ENCODE measurements around the gene FAM20B. TPM values are rescaled to one million over a fixed set of nuclear protein-coding genes. Genes with fewer than 3 reads are reported as not detected.
A peak's percentile ranks its signal among the peaks of the same experiment; 100 is the strongest.
"Not testable (repeated sequence)": the region's sequence is repeated elsewhere in the genome, so short reads cannot be mapped to it uniquely, and the experiment has no call there.

Gene FAM20B
- total and polyA plus RNA-seq, 2 of the 13 experiments (the other 11 are each of a cell fraction or from before 2014, with no cell fraction given), result 13.8 to 26.9 TPM

DNA sequence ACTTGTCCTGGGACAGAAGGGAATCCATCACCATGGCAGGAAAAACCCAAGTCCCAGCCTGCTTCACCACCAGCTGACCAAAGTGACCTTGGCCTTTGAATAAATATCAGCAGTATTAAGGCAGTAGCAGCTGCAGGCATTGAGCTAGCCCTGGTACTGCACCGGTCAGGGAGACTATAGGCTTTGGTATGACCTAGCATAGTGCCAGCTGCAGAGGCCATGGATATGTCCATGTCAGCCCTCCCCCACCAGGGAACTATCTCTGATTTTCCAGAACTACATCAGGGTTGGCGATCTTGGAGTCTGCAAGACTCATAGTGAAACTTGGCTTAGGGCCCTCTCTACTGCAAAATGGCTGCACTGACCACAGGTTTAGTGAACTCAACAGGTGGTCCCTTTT lies 49.2 kb upstream of the FAM20B start:
- ATAC-seq (peak; percentile 38; the same call in 1 of the 3 replicates), FAIRE-seq (no peak), DNase-seq (ENCODE audit: low spot score) (no peak)
- Histone ChIP-seq H3K4me1 (ENCODE audit: insufficient read depth, low read length) (peaks cover 16% of the 10 kb centered on the region), H3K36me3 (replicated peaks in 1 of 2; ENCODE audit: control insufficient read depth in 1 of 2, insufficient read depth in 2 of 2, low read length in 2 of 2) (no peaks in the 10 kb centered on the region), H3K4me2 (ENCODE audit: low read depth, low read length) (no peak overlapping the region), H3K4me3 (replicated peaks in 1 of 3; ENCODE audit: insufficient read depth in 1 of 3, low read depth in 2 of 3, low read length in 3 of 3) (no peak overlapping the region), H4K20me1 (ENCODE audit: insufficient read depth, low read length) (no peaks in the 10 kb centered on the region), H3K27me3 (ENCODE audit: control insufficient read depth in 1 of 2, insufficient read depth in 2 of 2, low read length in 2 of 2) (no peaks in the 10 kb centered on the region), H3K27ac (ENCODE audit: extremely low read length, insufficient read depth, low read length) (no peak overlapping the region), H3K79me2 (ENCODE audit: insufficient read depth, low read length) (no peaks in the 10 kb centered on the region), H3K9ac (ENCODE audit: insufficient read depth, low read depth, low read length) (no peak overlapping the region), H3K9me3 (ENCODE audit: low read length) (peaks cover 21% of the 10 kb centered on the region), H2AFZ (ENCODE audit: low read length) (no peak overlapping the region)
- ChIA-PET CTCF (ENCODE audit: low intra/inter-chr PET ratio, low total read pairs) (no interaction called here), POLR2A (no interaction called here)
- intact Hi-C loops (cut with micrococcal nuclease; ENCODE audit: unreplicated experiment), result no loop called here
- TF ChIP-seq SMAD1 (CRISPR knock-in tag; IDR thresholded peaks at IDR 0.05; ENCODE audit: borderline replicate concordance, low read depth), result no peak
- no peak for TF ChIP-seq MYC (CRISPR knock-in tag; IDR thresholded peaks at IDR 0.05; ENCODE audit: borderline replicate concordance)
- TF ChIP-seq, protein P1, sequence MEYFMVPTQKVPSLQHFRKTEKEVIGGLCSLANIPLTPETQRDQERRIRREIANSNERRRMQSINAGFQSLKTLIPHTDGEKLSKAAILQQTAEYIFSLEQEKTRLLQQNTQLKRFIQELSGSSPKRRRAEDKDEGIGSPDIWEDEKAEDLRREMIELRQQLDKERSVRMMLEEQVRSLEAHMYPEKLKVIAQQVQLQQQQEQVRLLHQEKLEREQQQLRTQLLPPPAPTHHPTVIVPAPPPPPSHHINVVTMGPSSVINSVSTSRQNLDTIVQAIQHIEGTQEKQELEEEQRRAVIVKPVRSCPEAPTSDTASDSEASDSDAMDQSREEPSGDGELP (IDR thresholded peaks at IDR 0.05; ENCODE audit: borderline replicate concordance, low read depth), result peak; percentile 42; the same call in 1 of the 2 replicates
- in situ Hi-C loops (cut with HindIII; ENCODE audit: extremely low pct_ligation_motif_present, low pct_unique_long_range_greater_than_20kb), result no loop called here
- BruUV-seq (replicated peaks), result no TSS peak
- WGBS (ENCODE audit: low lambda C conversion rate), result 0% methylated on average over 1 of the region's 2 CpGs

DNA sequence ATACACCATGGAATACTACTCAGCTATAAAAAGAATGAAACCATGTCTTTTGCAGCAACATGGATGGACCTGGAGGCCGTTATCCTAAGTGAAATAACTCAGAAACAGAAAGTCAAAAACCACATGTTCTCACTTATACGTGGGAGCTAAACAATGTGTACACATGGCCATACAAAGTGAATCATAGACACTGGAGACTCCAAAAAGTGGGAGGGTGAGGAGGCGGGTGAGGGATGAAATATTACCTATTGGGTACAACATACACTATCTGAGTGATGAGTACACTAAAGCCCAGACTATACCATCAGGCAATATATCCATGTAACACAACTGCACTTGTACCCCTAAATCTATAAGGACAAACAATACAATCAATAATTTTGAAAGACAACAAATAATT lies 39.5 kb upstream of the FAM20B start:
- H3K79me2 ChIP-seq (ENCODE audit: insufficient read depth, low read length), result no peaks in the 10 kb centered on the region
- FAIRE-seq (no peak), ATAC-seq (no peak), DNase-seq (ENCODE audit: low spot score) (no peak)
- H4K20me1 ChIP-seq (ENCODE audit: insufficient read depth, low read length), result no peaks in the 10 kb centered on the region
- H3K36me3 ChIP-seq (replicated peaks in 1 of 2; ENCODE audit: control insufficient read depth in 1 of 2, insufficient read depth in 2 of 2, low read length in 2 of 2), result no peaks in the 10 kb centered on the region
- POLR2A ChIA-PET, result no interaction called here
- TF ChIP-seq ARNTL (CRISPR knock-in tag; IDR thresholded peaks at IDR 0.05) (no peak), RBM22 (optimal IDR thresholded peaks at IDR 0.05; ENCODE audit: low read length) (no peak), ZNF569 (CRISPR knock-in tag; IDR thresholded peaks at IDR 0.05; ENCODE audit: borderline replicate concordance) (no peak), ZNF367 (CRISPR knock-in tag; IDR thresholded peaks at IDR 0.05; ENCODE audit: borderline replicate concordance) (no peak)
- TF ChIP-seq, protein P2, sequence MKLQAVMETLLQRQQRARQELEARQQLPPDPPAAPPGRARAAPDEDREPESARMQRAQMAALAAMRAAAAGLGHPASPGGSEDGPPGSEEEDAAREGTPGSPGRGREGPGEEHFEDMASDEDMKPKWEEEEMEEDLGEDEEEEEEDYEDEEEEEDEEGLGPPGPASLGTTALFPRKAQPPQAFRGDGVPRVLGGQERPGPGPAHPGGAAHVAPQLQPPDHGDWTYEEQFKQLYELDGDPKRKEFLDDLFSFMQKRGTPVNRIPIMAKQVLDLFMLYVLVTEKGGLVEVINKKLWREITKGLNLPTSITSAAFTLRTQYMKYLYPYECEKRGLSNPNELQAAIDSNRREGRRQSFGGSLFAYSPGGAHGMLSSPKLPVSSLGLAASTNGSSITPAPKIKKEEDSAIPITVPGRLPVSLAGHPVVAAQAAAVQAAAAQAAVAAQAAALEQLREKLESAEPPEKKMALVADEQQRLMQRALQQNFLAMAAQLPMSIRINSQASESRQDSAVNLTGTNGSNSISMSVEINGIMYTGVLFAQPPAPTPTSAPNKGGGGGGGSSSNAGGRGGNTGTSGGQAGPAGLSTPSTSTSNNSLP (IDR thresholded peaks at IDR 0.05; ENCODE audit: low read depth, low read length), result no peak
- H3K4me3 ChIP-seq (replicated peaks in 1 of 3; ENCODE audit: insufficient read depth in 1 of 3, low read depth in 2 of 3, low read length in 3 of 3), result no peak overlapping the region
- H3K4me2 ChIP-seq (ENCODE audit: low read depth, low read length), result no peak overlapping the region
- intact Hi-C loops (cut with micrococcal nuclease; ENCODE audit: unreplicated experiment) (no loop called here), in situ Hi-C loops (cut with HindIII; ENCODE audit: extremely low pct_ligation_motif_present, low pct_unique_long_range_greater_than_20kb) (no loop called here)
- H3K27ac ChIP-seq (ENCODE audit: extremely low read length, insufficient read depth, low read length), result no peak overlapping the region
- no TSS peak for BruUV-seq (replicated peaks)
- CTCF ChIA-PET (ENCODE audit: low intra/inter-chr PET ratio, low total read pairs), result no interaction called here
- no peak overlapping the region for H2AFZ ChIP-seq (ENCODE audit: low read length)
- no peaks in the 10 kb centered on the region for H3K27me3 ChIP-seq (ENCODE audit: control insufficient read depth in 1 of 2, insufficient read depth in 2 of 2, low read length in 2 of 2)
- no peaks in the 10 kb centered on the region for H3K9me3 ChIP-seq (ENCODE audit: low read length)
- H3K4me1 ChIP-seq (ENCODE audit: insufficient read depth, low read length), result no peaks in the 10 kb centered on the region
- H3K9ac ChIP-seq (ENCODE audit: insufficient read depth, low read depth, low read length), result no peak overlapping the region
- WGBS (ENCODE audit: low lambda C conversion rate), result 30% methylated on average over 3 of the region's 3 CpGs

DNA sequence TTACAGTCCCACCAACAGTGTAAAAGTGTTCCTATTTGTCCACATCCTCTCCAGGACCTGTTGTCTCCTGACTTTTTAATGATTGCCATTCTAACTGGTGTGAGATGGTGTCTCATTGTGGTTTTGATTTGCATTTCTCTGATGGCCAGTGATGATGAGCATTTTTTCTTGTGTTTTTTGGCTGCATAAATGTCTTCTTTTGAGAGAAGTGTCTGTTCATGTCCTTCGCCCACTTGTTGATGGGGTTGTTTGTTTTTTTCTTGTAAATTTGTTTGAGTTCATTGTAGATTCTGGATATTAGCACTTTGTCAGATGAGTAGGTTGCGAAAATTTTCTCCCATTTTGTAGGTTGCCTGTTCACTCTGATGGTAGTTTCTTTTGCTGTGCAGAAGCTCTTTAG lies 37.5 kb upstream of the FAM20B start:
- BruUV-seq (replicated peaks); FAIRE-seq; H3K36me3 ChIP-seq (replicated peaks in 1 of 2; ENCODE audit: control insufficient read depth in 1 of 2, insufficient read depth in 2 of 2, low read length in 2 of 2); H4K20me1 ChIP-seq (ENCODE audit: insufficient read depth, low read length); H3K27me3 ChIP-seq (ENCODE audit: control insufficient read depth in 1 of 2, insufficient read depth in 2 of 2, low read length in 2 of 2); H3K9ac ChIP-seq (ENCODE audit: insufficient read depth, low read depth, low read length); H3K79me2 ChIP-seq (ENCODE audit: insufficient read depth, low read length); H3K4me1 ChIP-seq (ENCODE audit: insufficient read depth, low read length); ATAC-seq; H3K27ac ChIP-seq (ENCODE audit: extremely low read length, insufficient read depth, low read length); H3K4me2 ChIP-seq (ENCODE audit: low read depth, low read length); intact Hi-C loops (cut with micrococcal nuclease; ENCODE audit: unreplicated experiment); in situ Hi-C loops (cut with HindIII; ENCODE audit: extremely low pct_ligation_motif_present, low pct_unique_long_range_greater_than_20kb); H3K4me3 ChIP-seq (replicated peaks in 1 of 3; ENCODE audit: insufficient read depth in 1 of 3, low read depth in 2 of 3, low read length in 3 of 3); CTCF ChIA-PET (ENCODE audit: low intra/inter-chr PET ratio, low total read pairs); H2AFZ ChIP-seq (ENCODE audit: low read length); POLR2A ChIA-PET; DNase-seq (ENCODE audit: low spot score); H3K9me3 ChIP-seq (ENCODE audit: low read length): not testable (repeated sequence)
- WGBS (ENCODE audit: low lambda C conversion rate), result 36% methylated on average over 2 of the region's 2 CpGs
